Brain pericyte (primary cell): ENCODE data around the gene APOL1.

Experiments used
- DNase-seq: peaks from one replicate; pipeline ENCODE4 v3.0.0-alpha.2; 2012; ENCODE audit warnings: low read depth, low spot score

Gene APOL1

GRCh38 chr22:36308880-36309279, 55.9 kb downstream of the APOL1 start:
- DNase-seq, result no peak

GRCh38 chr22:36311386-36312085, 58.6 kb downstream of the APOL1 start:
- DNase-seq, result no peak

- DNase-seq, result no peak
Measured at GRCh38 chr22:36315325-36315724, 62.4 kb downstream of the APOL1 start.

DNA sequence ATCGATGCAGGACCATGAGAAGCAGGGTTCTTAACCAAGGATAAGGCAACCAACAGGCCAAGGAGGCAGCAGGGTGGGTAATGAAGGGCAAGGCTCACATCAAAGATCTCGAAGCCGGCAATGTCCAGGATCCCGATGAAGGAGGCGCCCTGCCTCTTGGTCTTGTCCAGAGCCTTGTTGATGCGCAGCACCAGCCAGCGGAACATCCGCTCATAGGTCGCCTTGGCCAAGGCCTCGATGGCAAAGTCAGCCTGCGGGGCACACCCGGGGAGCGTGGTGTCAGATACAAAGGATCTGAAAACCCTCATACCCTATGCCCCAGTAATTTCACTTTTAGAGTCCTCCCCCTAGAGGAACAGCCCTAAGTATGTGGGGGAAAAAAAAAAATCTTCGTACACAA, 63.5 kb downstream of the APOL1 start:
- DNase-seq, result no peak
